Natural killer cell (primary cell): ENCODE results near the gene ICA1. TPM values are rescaled to one million over a fixed set of nuclear protein-coding genes. Genes with fewer than 3 reads are reported as not detected.

ENCODE experiments used
- ATAC-seq, 3 donors: fragments of 150-1000 bp in 2 of 3; fragments of 200-7000 bp in 1 of 3; cut with Tn5 transposase; 1 replicate in 1 of 3; 2 replicates in 2 of 3; pipeline ENCODE4 v1.10.0; 2021; ENCODE audit warnings: mild to moderate bottlenecking in 2 of 3, moderate library complexity in 2 of 3
- DNase-seq, 2 donors: peaks; one replicate each; pipeline versions ENCODE4 v3.0.0 to v3.0.0-alpha.2; 2013 to 2021; ENCODE audit warnings: mixed read lengths in 1 of 2
- H3K27ac ChIP-seq: one replicate; pipeline ENCODE4 v1.5.1; 2013; ENCODE audit warnings: mild to moderate bottlenecking, low read length
- H3K27me3 ChIP-seq: one replicate; pipeline ENCODE4 v1.6.1; 2013; ENCODE audit warnings: low read length; ENCODE audit not compliant: control insufficient read depth, insufficient read depth
- H3K36me3 ChIP-seq: one replicate; pipeline ENCODE4 v1.6.1; 2013; ENCODE audit warnings: low read length; ENCODE audit not compliant: control insufficient read depth, insufficient read depth
- H3K4me1 ChIP-seq: one replicate; pipeline ENCODE4 v1.6.1; 2013; ENCODE audit warnings: low read length; ENCODE audit not compliant: control insufficient read depth, insufficient read depth
- H3K4me3 ChIP-seq: one replicate; pipeline ENCODE4 v1.5.1; 2013; ENCODE audit warnings: low read length
- H3K9me3 ChIP-seq: one replicate; pipeline ENCODE4 v1.6.1; 2013; ENCODE audit warnings: low read length; ENCODE audit not compliant: control insufficient read depth, insufficient read depth
- H3K27ac Mint-ChIP-seq, 2 donors: one replicate each; pipeline ENCODE4 v1.8.0; 2022; ENCODE audit warnings: mild to moderate bottlenecking in 2 of 2, mixed read lengths in 2 of 2, moderate library complexity in 1 of 2
- H3K27me3 Mint-ChIP-seq, 2 donors: one replicate each; pipeline ENCODE4 v1.8.0; 2022; ENCODE audit warnings: low read depth in 2 of 2, mixed read lengths in 2 of 2
- H3K36me3 Mint-ChIP-seq: one replicate; pipeline ENCODE4 v1.8.0; 2022; ENCODE audit warnings: mixed read lengths
- H3K4me1 Mint-ChIP-seq, 2 donors: one replicate each; pipeline ENCODE4 v1.8.0; 2022; ENCODE audit warnings: mixed read lengths in 2 of 2
- H3K4me3 Mint-ChIP-seq: one replicate; pipeline ENCODE4 v1.8.0; 2022; ENCODE audit warnings: mild to moderate bottlenecking, moderate library complexity, mixed read lengths
- H3K9me3 Mint-ChIP-seq, 2 donors: one replicate each; pipeline ENCODE4 v1.8.0; 2022; ENCODE audit warnings: mixed read lengths in 2 of 2
- CTCF ChIP-seq: fragments of 200-600 bp; IDR thresholded peaks from one replicate; pipeline ENCODE4 v1.8.0; 2022; ENCODE audit warnings: antibody characterized with exemption
- WGBS: methylation state at CpG from one replicate; pipeline ENCODE4 v1.1.7; 2013; ENCODE audit warnings: missing lambda C conversion rate; ENCODE audit not compliant: insufficient coverage; 5-methylcytosine and 5-hydroxymethylcytosine counted together
- intact Hi-C: fragments of 100-400 bp; cut with micrococcal nuclease; formaldehyde crosslinking; loops from one replicate; pipeline ENCODE4 v1.14.2; 2022
- total RNA-seq, 4 donors: library from RNA; stranded (reverse); fragments of 120-200 nt in 1 of 4; gene quantifications; one replicate each; pipeline versions ENCODE4 v1.2.3 to v1.2.4, GENCODE V29; 2013 to 2022

Gene ICA1
- total RNA-seq, 3 donors from 2014 or later (not counting 1 experiment from before 2014, with no cell fraction given) = 0.75 to 1.9 (median 1.4) TPM

GRCh38 chr7:8213381-8213780 is 48.6 kb downstream of the ICA1 start:
- Histone ChIP-seq H3K4me3 (no peak overlapping the region), H3K27ac (no peak overlapping the region), H3K9me3 (no peaks in the 10 kb centered on the region), H3K27me3 (no peaks in the 10 kb centered on the region), H3K4me1 (no peaks in the 10 kb centered on the region), H3K36me3 (no peaks in the 10 kb centered on the region)
- ATAC-seq (no peak), DNase-seq (no peak)
- no peak for TF ChIP-seq CTCF
- intact Hi-C loops = no loop called here
- Mint-ChIP-seq H3K36me3 (no peaks in the 10 kb centered on the region), H3K9me3 (no peaks in the 10 kb centered on the region), H3K27ac (no peak overlapping the region), H3K4me1 (peaks cover 5 to 6% of the 10 kb centered on the region in 2 donors), H3K4me3 (no peak overlapping the region), H3K27me3 (peaks cover 0 to 10% of the 10 kb centered on the region in 2 donors)
- WGBS = 97% methylated on average over 2 of the region's 2 CpGs

DNA sequence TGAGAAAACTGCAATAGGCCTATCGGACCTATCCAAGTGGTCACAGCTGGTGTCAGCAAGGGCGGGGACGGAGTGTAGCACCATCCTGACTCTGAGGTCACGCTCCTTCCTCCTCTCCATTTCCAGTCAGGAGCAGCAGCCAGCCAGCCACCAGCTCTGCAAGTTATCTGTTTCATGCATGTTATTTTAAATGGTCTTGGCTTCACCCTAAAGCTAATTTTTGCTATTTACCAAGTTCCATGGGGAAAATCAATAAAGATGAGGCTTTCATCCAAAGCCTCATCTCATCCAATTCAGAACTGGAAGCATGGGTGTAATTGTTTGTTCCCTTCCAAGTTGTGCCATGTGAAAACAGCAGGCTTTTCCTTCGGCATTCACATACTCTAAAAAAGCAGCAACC is 49.3 kb downstream of the ICA1 start:
- TF ChIP-seq CTCF = no peak
- no peaks in the 10 kb centered on the region for H3K36me3 ChIP-seq
- H3K4me1 ChIP-seq = no peaks in the 10 kb centered on the region
- Mint-ChIP-seq H3K4me3 (no peak overlapping the region), H3K27ac (no peak overlapping the region), H3K4me1 (peaks cover 5 to 6% of the 10 kb centered on the region in 2 donors), H3K9me3 (no peaks in the 10 kb centered on the region), H3K27me3 (peaks cover 0 to 10% of the 10 kb centered on the region in 2 donors), H3K36me3 (no peaks in the 10 kb centered on the region)
- no peak overlapping the region for H3K4me3 ChIP-seq
- DNase-seq (no peak), ATAC-seq (no peak)
- H3K27ac ChIP-seq = no peak overlapping the region
- no peaks in the 10 kb centered on the region for H3K9me3 ChIP-seq
- WGBS = 96% methylated on average over 5 of the region's 5 CpGs
- no peaks in the 10 kb centered on the region for H3K27me3 ChIP-seq
- intact Hi-C loops = no loop called here

GRCh38 chr7:8211725-8212096 is 50.3 kb downstream of the ICA1 start:
- H3K27me3 ChIP-seq = no peaks in the 10 kb centered on the region
- Mint-ChIP-seq H3K9me3 (no peaks in the 10 kb centered on the region), H3K27me3 (peaks cover 4 to 13% of the 10 kb centered on the region in 2 donors), H3K4me3 (no peak overlapping the region), H3K4me1 (no peaks in the 10 kb centered on the region), H3K36me3 (no peaks in the 10 kb centered on the region), H3K27ac (no peak overlapping the region)
- intact Hi-C loops = no loop called here
- H3K36me3 ChIP-seq = no peaks in the 10 kb centered on the region
- no peaks in the 10 kb centered on the region for H3K4me1 ChIP-seq
- no peak for TF ChIP-seq CTCF
- H3K4me3 ChIP-seq = no peak overlapping the region
- H3K9me3 ChIP-seq = no peaks in the 10 kb centered on the region
- H3K27ac ChIP-seq = no peak overlapping the region
- ATAC-seq (no peak), DNase-seq (no peak)
- WGBS = 100% methylated on average over 1 of the region's 1 CpG
